Inflammatory macrophage treated with lipopolysaccharide for 1 hour (primary cell): Measurements from ENCODE around the gene USP6.
"Not testable (repeated sequence)": the region's sequence is repeated elsewhere in the genome, so short reads cannot be mapped to it uniquely, and the experiment has no call there.

Experiments used
- DNase-seq, 2 donors: peaks; one replicate each; pipeline ENCODE4 v3.0.0-alpha.2; 2020 to 2022

Gene USP6

DNA sequence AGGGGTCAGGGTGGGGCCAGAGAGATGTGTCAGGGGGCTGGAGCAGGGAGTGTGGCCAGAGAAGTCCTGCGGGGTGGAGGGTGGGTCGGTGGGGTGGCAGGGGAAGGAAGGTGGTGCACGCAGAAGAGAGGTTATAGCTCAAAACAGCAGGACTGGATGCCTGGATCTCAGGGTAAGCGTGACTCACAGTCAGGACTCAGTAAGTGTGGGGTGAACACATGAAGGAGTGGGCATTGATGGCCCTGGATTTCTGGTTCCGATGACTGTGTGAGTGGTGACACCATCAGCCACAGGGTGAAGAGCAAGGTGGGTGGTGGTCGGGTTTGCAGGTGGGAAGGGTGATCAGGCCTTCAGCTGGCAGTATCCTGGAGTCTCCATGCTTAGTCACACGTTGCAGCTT is 6.2 kb downstream of the USP6 start:
- peak in 1 of 2 donors; percentile 17 for DNase-seq

GRCh38 chr17:5122586-5123342 is 6.9 kb downstream of the USP6 start:
- DNase-seq: peak; percentile 5 to 11

DNA sequence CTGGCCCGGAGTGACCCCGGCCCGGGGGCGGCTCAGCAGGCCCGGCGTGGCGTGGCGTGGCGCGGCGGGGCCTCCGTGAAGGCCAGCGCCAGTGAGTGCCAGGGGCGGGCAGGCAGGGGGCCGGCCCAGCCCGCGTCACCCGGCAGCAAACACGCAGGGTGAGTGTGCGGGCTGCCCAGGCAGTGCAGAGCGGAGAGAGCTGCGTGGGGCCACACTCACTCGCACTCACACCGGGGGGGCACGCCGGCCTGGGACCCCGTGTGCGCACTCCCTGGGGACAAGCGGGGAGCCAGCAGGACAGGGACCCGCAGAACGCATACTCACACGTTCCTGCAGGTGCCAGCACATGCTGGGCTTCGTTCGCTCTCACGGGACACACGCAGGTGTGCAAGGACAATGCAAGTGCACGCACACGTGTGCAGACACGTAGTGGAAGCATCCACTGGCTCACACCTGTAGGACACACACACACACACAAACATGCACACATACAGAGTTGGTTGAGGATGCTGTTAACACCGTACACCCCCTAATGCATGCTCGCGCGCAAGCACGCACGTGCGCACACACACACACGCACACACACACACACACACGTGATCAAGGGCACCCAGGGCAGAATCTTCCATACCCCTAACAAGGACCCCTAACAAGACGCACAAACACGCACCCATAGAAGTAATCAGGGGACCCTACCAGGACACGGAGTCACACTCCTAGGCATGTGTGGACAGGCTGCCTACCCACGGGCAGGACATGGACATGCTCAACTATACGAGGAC is 7.7 kb downstream of the USP6 start:
- no peak for DNase-seq

DNA sequence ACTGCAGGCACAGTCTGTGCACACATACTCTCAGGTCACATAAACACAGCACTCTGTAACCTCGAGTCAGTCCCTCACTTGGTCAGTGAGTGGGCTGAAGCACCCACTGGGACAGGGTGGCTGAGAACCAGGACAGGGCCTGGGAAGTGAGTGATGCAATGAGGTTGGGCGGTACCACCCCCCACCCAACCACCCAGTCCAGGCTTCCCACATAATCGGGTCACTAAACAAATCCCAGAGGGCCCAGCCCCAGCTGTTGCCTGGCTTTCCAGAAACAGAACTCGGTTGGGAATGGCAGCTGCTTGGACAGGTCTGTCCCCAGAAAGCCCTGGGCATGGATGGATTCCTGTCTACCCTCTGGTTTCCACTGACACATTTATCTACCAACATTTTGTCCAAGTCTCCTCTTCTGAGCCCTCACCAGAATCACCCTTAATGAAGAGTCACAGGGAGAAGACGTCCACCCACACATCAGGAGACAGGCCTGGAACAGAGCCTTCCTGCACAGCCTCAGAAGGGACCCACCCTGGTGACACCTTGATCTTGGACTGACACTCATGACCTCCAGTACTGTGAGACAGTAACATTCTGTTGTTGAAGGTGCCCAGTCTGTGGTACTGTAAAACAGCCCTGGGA is 8.4 kb downstream of the USP6 start:
- DNase-seq: not testable (repeated sequence)

GRCh38 chr17:5124896-5125295 is 9.1 kb downstream of the USP6 start:
- not testable (repeated sequence) for DNase-seq

DNA sequence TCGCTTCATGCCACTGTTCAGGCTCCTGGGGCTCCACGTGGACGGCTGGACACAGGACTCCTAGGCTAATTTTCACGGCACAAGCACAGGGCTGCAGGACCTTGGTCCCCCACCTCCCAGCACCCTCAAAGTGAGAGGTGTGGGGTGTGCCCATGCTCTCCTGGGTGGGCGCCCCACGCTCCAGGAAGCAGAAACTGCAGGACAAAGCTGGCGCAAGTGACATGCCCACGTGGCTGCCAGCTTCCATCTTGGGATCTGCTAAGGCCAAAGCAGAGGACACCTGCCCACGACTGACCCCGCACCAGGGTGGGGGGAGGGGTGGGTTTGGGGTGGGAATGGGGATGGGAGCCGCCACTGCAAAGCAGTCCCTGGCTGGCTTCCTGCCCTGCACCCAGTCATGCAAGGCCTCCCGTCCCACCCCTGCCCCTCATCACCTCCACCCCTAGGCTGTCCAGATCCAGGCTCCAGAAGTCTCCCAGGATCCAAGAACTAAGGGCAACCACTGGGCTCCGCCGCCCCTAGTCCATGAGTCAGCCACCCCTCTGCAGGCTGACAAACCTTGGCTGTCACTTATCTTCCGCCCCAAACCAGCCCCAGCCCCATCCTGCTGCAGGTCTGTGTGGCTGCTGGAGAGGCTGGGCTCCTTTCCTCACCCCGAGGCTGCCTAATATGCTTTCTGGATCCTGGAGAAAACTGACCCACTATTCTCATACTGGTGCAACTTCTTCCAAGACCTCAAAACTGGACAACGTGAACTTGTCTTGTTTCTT is 11.1 kb downstream of the USP6 start:
- no peak for DNase-seq

DNA sequence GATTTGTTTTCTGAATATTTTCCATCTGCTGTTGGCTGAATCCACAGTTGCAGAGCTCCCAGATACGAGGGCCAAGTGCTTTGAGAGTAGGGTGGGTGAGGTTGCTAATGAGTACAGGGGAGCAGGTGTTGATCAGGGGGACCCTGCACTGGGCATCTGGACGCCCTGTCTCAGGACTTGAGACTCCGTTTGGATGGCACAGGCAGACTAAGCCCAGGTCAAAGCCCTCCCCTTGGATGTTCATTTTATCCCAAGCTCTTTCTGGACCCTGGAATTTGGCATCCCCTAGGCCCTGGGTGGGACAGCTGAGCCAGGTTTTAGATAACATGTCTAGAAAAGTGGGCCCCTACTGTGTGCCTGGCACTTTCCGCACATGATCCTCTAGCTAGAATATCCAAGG is 12.1 kb downstream of the USP6 start:
- no peak for DNase-seq

GRCh38 chr17:5128387-5128786 is 12.6 kb downstream of the USP6 start:
- DNase-seq: not testable (repeated sequence)

- DNase-seq: no peak
Measured at GRCh38 chr17:5128905-5129535, 13.2 kb downstream of the USP6 start.

DNA sequence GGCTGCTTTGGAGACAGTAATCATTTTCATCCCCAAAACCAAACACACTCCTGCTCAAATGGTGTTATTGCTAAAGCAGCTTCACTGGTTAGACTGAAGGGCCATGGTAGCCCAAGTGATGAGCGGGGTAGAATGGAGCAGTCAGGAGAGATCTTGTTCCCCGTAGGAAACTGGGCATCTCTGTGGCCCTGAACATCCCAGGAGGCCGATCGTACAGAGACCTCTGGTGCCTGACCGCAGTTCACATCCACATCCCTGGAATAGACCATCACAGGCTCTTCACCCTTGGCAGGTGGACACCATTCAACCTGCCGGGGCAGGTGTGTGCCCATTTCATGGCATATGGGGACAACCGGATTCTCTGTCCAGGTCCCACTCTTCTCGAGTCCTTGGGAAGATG is 13.9 kb downstream of the USP6 start:
- DNase-seq: not testable (repeated sequence)

DNA sequence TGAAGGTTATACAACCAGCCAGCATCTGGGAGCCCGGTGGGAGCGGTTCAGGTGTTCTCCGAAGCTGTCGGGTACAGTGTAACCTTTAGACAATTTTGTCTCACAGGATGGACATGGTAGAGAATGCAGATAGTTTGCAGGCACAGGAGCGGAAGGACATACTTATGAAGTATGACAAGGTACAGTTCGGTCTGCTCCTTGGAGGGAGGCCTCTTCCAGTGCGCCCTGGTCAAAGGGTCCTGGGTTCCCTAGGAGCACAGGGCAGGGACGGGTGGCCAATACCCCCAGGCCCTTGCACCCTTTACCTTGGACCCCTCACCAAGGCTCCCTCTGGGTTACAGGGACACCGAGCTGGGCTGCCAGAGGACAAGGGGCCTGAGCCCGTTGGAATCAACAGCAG is 14.4 kb downstream of the USP6 start:
- not testable (repeated sequence) for DNase-seq

- not testable (repeated sequence) for DNase-seq
Measured at GRCh38 chr17:5130687-5131086, 14.9 kb downstream of the USP6 start.

GRCh38 chr17:5131146-5131715 is 15.4 kb downstream of the USP6 start:
- no peak for DNase-seq

- not testable (repeated sequence) for DNase-seq
Measured at GRCh38 chr17:5131799-5132502, 16.1 kb downstream of the USP6 start.

GRCh38 chr17:5132503-5133225 is 16.8 kb downstream of the USP6 start:
- not testable (repeated sequence) for DNase-seq

- no peak for DNase-seq
Measured at GRCh38 chr17:5133311-5133710, 17.5 kb downstream of the USP6 start.

DNA sequence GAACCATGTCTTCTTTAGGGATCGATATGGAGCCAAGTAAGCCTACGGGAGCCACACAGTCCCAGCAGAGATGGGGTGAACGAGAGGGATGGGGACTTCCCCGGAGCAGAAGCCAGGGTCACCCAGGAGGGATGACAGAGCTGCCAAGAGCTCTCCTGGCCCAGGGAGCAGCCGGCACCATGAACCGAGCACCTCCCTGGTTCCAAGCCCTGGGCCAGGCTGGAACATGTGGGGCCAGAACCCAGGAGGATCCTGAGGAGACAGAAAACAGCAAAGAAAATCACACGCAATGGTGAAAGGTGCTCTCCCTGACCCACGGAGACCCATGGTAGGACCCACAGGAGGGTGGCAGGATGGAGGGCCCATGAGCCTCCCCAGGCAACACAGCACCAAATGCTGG is 18.1 kb downstream of the USP6 start:
- DNase-seq: not testable (repeated sequence)

GRCh38 chr17:5134571-5134970 is 18.7 kb downstream of the USP6 start:
- not testable (repeated sequence) for DNase-seq

GRCh38 chr17:5135131-5135712 is 19.4 kb downstream of the USP6 start:
- DNase-seq: not testable (repeated sequence)
